T-helper 2 cell (primary cell): ENCODE results near the gene IFNLR1.

Source experiments
- DNase-seq, 5 experiments: peaks; one replicate each; pipeline versions ENCODE4 v3.0.0 to v3.0.0-alpha.2; 2012 to 2022

The IFNLR1 gene

GRCh38 chr1:24175033-24175755 is 11.9 kb downstream of the IFNLR1 start:
- no peak for DNase-seq

- DNase-seq = no peak
These were observed 13.2 kb downstream of the IFNLR1 start for GRCh38 chr1:24173638-24174575.

GRCh38 chr1:24172598-24172997 is 14.5 kb downstream of the IFNLR1 start:
- no peak for DNase-seq

DNA sequence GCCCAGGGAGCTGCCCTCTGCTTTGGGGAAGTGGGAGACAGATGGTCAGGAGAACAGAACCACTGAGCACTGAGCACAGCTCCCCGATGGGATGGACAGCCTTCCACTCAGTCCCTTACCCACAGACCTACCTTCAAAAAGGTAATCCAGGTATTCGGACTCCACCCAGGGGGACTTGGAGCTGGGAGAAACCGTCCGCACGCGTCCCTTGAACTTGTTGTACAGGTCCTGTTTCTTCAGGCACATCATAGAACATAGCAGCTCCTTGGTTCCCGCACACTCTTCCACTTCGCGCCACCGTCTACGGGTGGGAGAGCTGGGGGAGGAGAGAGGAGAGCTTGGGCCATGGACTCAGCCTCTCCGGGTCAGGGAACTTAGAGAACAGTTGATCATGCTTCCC is 17.8 kb downstream of the IFNLR1 start:
- DNase-seq = no peak

GRCh38 chr1:24168245-24168644 is 18.8 kb downstream of the IFNLR1 start:
- DNase-seq = no peak

- no peak for DNase-seq
These were observed 20.1 kb downstream of the IFNLR1 start for GRCh38 chr1:24167008-24167407.

DNA sequence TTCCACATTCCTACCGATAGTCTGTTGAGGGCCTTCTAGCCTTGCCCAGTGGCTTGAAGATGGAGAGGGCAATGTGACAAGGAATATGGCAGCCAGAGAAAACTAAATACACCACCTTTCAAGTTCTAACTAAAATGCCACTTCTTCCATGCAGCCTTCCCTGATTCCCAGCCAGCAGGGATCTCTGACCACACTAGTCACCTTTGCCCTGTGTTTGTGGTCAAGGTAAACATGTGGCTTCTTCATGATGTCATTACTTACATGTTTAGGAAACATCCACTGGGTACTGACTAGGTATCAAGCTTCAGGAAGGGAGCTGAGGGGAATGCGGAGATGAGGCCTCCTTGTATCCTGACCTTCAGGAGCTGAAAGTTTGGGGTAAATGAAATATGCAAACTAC is 21.6 kb downstream of the IFNLR1 start:
- no peak for DNase-seq

GRCh38 chr1:24164004-24164403 is 23.1 kb downstream of the IFNLR1 start:
- no peak for DNase-seq

- no peak for DNase-seq
These were observed 24.9 kb downstream of the IFNLR1 start for GRCh38 chr1:24162201-24162600.

DNA sequence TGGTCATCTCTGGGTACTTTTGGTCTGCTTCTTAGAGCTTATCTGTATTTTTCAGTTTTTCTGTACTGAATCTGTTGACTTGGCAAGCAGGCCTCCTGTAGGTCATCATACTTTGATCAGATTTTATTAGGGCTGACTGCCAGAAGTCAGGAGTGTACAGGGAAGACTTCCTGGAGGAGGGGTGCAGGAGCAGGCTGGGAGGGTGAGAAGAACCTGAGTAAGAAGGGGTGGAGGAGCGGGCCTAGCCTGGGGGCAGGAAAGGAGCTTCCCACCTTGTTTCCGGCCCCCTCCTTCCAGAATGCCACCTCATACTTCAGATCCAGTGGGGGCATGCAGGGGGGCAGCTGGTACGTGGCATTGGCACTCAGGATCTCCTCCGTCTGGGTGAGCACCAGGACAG is 25.8 kb downstream of the IFNLR1 start:
- no peak for DNase-seq

- no peak for DNase-seq
These were observed 27.7 kb downstream of the IFNLR1 start for GRCh38 chr1:24159366-24159765.

- DNase-seq = no peak
These were observed 29.1 kb downstream of the IFNLR1 start for GRCh38 chr1:24157918-24158481.

GRCh38 chr1:24156542-24157260 is 30.4 kb downstream of the IFNLR1 start:
- DNase-seq = no peak

DNA sequence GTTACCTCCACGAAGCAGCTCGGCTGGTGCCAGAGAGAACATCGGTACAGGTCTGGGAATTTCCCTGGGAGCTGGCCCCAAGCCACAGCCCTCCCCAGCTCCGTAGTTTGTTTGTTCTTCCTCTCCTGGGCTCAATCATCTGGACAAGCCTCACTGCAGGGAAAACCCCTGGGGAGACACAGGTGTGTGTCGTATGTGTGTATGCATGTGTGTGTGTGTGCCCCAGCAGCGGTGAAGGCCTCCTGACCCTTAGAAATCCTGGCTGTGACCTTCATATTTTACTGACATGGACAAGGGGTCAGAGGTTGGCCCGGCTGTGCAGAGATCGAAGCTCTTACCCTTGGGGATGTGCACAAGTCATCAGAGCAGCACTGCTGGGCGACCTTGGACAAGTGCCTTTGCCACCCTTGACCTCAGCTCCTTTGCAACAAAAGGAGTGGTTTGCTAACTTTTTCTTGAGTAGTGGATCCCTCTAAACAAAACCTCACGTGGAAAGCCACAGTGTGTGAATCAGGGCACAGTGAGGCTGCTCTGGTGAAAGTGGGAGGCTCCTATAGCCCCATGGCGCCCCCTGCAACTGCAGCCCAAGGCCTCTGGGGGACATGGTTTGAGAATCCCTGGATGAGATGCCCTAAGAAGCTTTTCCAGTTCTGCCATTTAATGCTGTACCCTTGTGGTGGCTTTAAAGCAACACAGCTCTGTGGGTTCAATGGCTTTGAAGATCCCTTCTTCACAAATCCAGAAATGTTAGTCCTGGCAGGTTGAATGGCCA is 31.9 kb downstream of the IFNLR1 start:
- no peak for DNase-seq

- no peak for DNase-seq
These were observed 32.9 kb downstream of the IFNLR1 start for GRCh38 chr1:24154215-24154614.

DNA sequence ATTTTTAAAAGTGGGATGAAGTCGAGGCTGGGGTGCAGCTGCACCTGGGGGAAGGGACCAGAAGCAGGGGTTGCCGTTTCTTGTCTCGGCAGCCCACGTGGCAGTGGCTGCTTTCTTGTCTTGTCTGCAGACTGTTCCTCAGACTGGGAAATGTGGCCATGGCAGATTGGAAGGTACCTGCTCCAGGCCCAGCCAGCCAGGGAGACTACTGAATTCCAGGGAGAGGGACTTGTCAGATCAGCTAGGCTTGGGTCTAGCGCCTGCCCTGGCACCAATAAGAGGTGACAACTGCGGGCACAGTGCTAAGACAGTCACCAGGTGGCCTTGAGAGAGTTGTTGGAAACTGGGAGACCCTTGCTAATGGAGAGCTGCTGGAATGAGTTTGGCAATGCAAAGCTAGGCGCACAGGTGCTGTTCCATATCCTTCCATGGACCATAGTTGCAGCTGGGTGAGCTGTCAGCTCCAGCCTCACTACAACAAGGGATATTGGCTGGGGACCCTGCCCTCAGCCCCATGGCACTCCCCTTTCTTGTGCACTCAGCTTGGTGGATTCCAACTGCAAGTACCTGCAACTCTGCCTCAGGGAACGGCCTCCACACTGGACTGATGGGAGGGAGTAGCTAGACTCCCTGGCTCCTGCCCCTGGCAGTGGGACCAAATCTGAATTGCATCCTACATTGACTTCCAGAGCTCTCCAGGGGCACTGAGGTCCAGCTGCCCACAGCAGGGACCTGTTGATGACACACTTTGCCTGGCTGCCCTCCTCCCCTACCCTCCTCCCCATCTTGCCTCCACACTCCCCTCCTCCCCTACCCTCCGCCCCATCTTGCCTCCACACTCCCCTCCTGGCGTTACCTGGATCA is 34.2 kb downstream of the IFNLR1 start:
- no peak for DNase-seq

DNA sequence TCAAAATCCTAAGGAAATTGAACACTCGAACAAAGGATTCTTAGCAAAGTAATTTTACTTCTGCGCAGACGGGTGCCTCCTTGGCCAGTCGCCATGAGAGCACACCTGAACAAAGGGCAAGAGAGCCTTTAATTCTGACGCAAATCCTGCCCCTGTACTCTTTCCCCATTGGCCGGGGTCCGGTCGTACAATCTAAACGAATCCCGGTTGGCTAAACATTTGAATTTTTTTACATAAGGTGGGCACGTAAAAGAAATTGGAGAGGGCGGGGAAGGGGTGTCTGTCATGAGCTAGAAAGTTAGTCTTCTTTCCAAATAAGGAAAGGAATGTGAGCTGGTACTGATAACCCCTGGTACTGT is 35.9 kb downstream of the IFNLR1 start:
- DNase-seq = no peak

GRCh38 chr1:24150234-24151174 is 36.6 kb downstream of the IFNLR1 start:
- peak; percentile 55 to 86 (median 75) for DNase-seq

- DNase-seq = peak in 1 of 5 experiments; percentile 21
These were observed 37.2 kb downstream of the IFNLR1 start for GRCh38 chr1:24149866-24150233.

- no peak for DNase-seq
These were observed 39.3 kb downstream of the IFNLR1 start for GRCh38 chr1:24147816-24148215.
